ENCODE data around the gene IRF1. TPM values are rescaled to one million over a fixed set of nuclear protein-coding genes. Genes with fewer than 3 reads are reported as not detected.

The IRF1 gene
- total RNA-seq, 4 donors from 2014 or later = 5.5 to 20.6 (median 8.4) TPM

DNA sequence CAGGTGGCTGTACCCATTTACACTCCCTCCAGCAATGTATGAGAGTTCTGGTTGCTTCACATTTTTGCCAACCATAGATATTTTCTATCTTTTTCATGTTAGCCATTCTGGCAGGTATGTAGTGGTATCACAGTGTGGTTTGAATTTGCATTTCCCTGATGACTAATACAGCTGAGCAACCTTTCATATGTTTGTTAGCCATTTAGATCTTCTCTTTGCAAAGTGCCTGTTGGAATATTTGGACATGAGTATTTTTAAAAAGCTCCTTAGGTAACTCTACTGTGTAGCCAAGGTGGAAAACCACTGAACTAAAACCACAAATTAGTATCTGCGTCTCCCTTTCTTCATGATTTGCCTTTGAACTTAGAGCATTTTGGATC lies 31.9 kb downstream of the IRF1 start:
- Histone ChIP-seq H3K36me3 (no peaks in the 10 kb centered on the region), H3K4me3 (no peak overlapping the region), H3K4me1 (peaks cover 42 to 49% of the 10 kb centered on the region in 2 donors), H3K9me3 (no peaks in the 10 kb centered on the region), H3K27me3 (no peaks in the 10 kb centered on the region), H3K27ac (peak overlapping the region; percentile 3 to 95 (median 72))
- intact Hi-C loops (cut with DNase I; ENCODE audit: low total_unique reads) (loop anchor here (5.0 kb wide), 1 partner anchor 184 kb away; no protein-coding TSS in a partner anchor), in situ Hi-C loops (cut with MboI; ENCODE audit: low sequenced_read_pairs in 4 of 4) (no loop called here)
- DNase-seq = no peak
- no peak for ATAC-seq
- TF ChIP-seq, protein P1, sequence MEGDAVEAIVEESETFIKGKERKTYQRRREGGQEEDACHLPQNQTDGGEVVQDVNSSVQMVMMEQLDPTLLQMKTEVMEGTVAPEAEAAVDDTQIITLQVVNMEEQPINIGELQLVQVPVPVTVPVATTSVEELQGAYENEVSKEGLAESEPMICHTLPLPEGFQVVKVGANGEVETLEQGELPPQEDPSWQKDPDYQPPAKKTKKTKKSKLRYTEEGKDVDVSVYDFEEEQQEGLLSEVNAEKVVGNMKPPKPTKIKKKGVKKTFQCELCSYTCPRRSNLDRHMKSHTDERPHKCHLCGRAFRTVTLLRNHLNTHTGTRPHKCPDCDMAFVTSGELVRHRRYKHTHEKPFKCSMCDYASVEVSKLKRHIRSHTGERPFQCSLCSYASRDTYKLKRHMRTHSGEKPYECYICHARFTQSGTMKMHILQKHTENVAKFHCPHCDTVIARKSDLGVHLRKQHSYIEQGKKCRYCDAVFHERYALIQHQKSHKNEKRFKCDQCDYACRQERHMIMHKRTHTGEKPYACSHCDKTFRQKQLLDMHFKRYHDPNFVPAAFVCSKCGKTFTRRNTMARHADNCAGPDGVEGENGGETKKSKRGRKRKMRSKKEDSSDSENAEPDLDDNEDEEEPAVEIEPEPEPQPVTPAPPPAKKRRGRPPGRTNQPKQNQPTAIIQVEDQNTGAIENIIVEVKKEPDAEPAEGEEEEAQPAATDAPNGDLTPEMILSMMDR (IDR thresholded peaks at IDR 0.05 in 4 of 5, conservative IDR thresholded peaks at IDR 0.05 in 1 of 5) = no peak
- TF ChIP-seq POLR2A (IDR thresholded peaks at IDR 0.05) = no peak

DNA sequence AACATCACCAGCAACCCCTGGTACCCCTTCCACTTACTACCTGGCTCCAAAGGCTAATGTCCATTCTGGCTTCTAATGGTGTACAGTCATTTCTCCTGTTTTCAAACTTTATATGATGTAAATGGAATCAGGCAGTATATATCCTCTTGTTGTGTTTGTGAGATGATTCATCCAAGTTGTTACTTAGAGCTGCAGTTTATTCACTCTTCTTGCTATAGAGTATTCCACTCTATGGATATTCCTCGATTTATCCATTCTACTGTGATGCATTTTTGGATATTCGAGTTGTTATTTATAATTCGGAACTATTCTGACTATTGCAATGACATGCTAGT lies 32.4 kb downstream of the IRF1 start:
- ATAC-seq (no peak), DNase-seq (no peak)
- Histone ChIP-seq H3K27ac (peak overlapping the region; percentile 74 to 95 (median 82)), H3K27me3 (no peaks in the 10 kb centered on the region), H3K4me1 (peaks cover 42 to 49% of the 10 kb centered on the region in 2 donors), H3K4me3 (no peak overlapping the region), H3K9me3 (no peaks in the 10 kb centered on the region), H3K36me3 (no peaks in the 10 kb centered on the region)
- intact Hi-C loops (cut with DNase I; ENCODE audit: low total_unique reads) (loop anchor here (5.0 kb wide), 1 partner anchor 184 kb away; no protein-coding TSS in a partner anchor), in situ Hi-C loops (cut with MboI; ENCODE audit: low sequenced_read_pairs in 4 of 4) (no loop called here)
- TF ChIP-seq POLR2A (IDR thresholded peaks at IDR 0.05) = no peak
- TF ChIP-seq, protein P1 (IDR thresholded peaks at IDR 0.05 in 4 of 5, conservative IDR thresholded peaks at IDR 0.05 in 1 of 5) = no peak

DNA sequence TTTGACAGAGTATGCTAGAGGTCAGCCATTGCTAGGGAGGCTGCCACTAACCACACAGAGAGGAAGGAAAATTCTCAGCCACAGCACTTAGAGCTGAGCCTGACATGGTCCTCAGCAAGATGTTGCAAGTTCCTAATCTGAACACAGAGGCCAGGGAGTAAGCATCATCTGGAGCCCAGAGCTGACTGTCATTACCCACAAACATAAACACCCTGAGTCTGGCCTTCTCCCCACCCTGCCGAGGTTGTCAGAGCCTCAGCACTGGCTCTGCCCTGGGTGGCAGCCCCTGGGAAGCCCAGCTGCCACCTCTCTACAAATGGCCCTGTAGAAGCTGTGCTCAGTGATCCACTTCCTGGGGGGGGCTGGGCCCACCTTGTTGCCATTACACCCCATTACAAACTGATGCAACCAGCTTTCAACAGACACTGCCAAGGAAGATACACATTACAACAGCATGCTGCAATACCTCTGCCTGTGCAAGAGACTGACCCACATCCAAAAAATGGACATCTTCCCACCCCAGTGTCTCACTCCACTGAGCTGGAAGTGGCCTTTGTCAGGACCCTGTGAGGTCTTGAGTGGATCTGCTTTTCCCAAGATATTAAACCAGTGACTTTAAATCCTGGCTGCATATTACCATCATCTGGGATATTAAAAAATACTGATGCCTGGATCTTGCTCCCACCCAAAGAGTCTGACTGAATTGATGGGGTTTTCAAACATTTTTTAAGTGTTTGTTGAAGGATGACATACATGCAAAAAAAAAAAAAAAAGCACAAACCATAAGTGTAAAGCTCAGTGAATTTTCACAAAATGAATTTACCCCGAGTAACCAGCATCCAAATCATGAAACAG lies 33.0 kb downstream of the IRF1 start:
- intact Hi-C loops (cut with DNase I; ENCODE audit: low total_unique reads) = loop anchor here (2.0 to 5.0 kb wide), 3 partner anchors 23 to 185 kb away; no protein-coding TSS in a partner anchor
- DNase-seq (peak; percentile 39 to 91), ATAC-seq (peak; percentile 75 to 87)
- Histone ChIP-seq H3K27me3 (no peaks in the 10 kb centered on the region), H3K4me3 (no peak overlapping the region), H3K36me3 (no peaks in the 10 kb centered on the region), H3K9me3 (no peaks in the 10 kb centered on the region), H3K4me1 (peaks cover 42 to 50% of the 10 kb centered on the region in 2 donors), H3K27ac (peak overlapping the region; percentile 74 to 95 (median 82))
- TF ChIP-seq, protein P1 (IDR thresholded peaks at IDR 0.05 in 4 of 5, conservative IDR thresholded peaks at IDR 0.05 in 1 of 5) = no peak
- TF ChIP-seq POLR2A (IDR thresholded peaks at IDR 0.05) = no peak
- in situ Hi-C loops (cut with MboI; ENCODE audit: low sequenced_read_pairs in 4 of 4) = no loop called here

DNA sequence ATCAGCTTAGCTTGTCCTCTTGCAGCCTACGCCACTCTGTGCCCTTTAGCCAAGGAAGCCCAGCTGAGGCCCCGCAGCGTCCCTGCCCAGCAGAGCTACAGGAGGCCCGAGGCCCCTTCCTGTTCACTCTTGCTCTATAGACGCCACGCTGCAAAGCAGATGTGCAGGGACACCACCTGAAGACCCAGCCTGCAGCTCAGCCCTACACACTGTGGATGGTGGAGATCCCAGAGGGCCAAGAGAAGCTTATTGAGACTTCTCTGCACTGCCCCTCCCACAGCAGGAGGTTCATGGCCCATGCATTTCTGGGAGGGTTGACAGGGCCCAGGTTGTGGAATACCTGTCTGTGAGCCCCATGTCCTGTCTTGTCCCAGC lies 33.6 kb downstream of the IRF1 start:
- H3K4me3 ChIP-seq = no peak overlapping the region
- ATAC-seq (no peak), DNase-seq (no peak)
- H3K36me3 ChIP-seq = no peaks in the 10 kb centered on the region
- H3K9me3 ChIP-seq = no peaks in the 10 kb centered on the region
- TF ChIP-seq POLR2A (IDR thresholded peaks at IDR 0.05) = no peak
- TF ChIP-seq, protein P1 (IDR thresholded peaks at IDR 0.05 in 4 of 5, conservative IDR thresholded peaks at IDR 0.05 in 1 of 5) = no peak
- peak overlapping the region; percentile 74 to 95 (median 82) for H3K27ac ChIP-seq
- intact Hi-C loops (cut with DNase I; ENCODE audit: low total_unique reads) (loop anchor here (2.0 to 5.0 kb wide), 3 partner anchors 24 to 185 kb away; no protein-coding TSS in a partner anchor), in situ Hi-C loops (cut with MboI; ENCODE audit: low sequenced_read_pairs in 4 of 4) (no loop called here)
- H3K27me3 ChIP-seq = no peaks in the 10 kb centered on the region
- H3K4me1 ChIP-seq = peaks cover 42 to 53% of the 10 kb centered on the region in 2 donors

Measured in gastrocnemius medialis (tissue), 4 donors.